ENCODE measurements around the gene PSAPL1. TPM values are rescaled to one million over a fixed set of nuclear protein-coding genes. Genes with fewer than 3 reads are reported as not detected.
A peak's percentile ranks its signal among the peaks of the same experiment; 100 is the strongest.

Gene PSAPL1, protein sequence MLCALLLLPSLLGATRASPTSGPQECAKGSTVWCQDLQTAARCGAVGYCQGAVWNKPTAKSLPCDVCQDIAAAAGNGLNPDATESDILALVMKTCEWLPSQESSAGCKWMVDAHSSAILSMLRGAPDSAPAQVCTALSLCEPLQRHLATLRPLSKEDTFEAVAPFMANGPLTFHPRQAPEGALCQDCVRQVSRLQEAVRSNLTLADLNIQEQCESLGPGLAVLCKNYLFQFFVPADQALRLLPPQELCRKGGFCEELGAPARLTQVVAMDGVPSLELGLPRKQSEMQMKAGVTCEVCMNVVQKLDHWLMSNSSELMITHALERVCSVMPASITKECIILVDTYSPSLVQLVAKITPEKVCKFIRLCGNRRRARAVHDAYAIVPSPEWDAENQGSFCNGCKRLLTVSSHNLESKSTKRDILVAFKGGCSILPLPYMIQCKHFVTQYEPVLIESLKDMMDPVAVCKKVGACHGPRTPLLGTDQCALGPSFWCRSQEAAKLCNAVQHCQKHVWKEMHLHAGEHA
- total RNA-seq (2014; rRNA removed; shearing (Covaris generic)) (not detected in 2 replicates), polyA plus RNA-seq (2016; fragmentation: Nextera tagmentation; extraction: Ambion mirVana) (not detected in 2 replicates)

DNA sequence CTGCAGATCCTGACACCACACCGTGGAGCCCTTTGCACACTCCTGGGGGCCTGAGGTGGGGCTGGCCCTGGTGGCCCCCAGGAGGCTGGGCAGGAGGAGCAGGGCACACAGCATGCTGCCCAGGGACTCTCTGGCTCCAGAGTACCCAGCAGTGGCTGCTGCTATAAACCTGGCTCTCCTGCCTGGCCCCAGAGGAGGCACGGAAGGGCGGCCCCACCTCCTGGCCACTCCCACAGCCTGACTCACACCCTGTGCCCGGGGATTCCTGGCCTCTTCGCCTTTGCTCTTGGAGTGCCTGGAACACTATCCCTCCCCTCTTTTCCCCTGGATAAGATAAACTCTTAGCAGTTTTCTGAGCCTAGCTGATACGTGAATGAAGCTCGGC lies at the start of gene PSAPL1:
PSAPL1 (minus strand) TSS at position 165 of the 385 bp plus-strand sequence; CDS start at position 114, 51 bp downstream.
- Histone ChIP-seq H3K4me2 (ENCODE audit: unreplicated experiment) (no peak within 1 kb of the TSS), H3K27me3 (replicated peaks; ENCODE audit: insufficient read depth) (peaks cover 10% of the 10 kb centered on the region), H3K27ac (no peak within 1 kb of the TSS)

DNA sequence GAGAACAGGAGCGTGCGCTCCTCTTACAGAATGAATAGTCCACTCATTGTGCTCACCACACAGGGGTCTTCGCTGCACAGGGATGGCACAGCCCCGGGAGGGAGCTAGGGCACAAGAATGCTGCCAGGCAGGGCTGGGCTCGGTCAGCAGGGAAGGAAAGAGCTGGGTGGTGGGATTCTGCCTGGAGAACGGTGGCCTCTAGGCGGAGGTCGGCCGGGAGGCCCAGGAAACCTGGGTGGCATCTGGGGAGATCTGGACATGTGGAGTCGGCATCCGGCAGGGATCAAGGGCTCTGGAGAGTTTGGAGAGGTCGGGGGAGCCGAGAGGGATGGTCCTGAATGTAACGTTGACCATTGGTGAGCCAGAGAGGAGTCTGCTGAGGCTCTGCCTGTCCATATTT lies 46.5 kb upstream of the PSAPL1 start:
- no peaks in the 10 kb centered on the region for H3K4me1 ChIP-seq (ENCODE audit: insufficient read depth)
- 52 to 63% methylated on average over 14 of the region's 14 CpGs for WGBS, 2 experiments (ENCODE audit: low coverage in 1 of 2, low lambda C conversion rate in 2 of 2, missing lambda C conversion rate in 2 of 2)
- no peak for TF ChIP-seq EZH2 (IDR thresholded peaks at IDR 0.05; ENCODE audit: insufficient read depth, poor library complexity, severe bottlenecking)
- no peak for TF ChIP-seq EZH2phosphoT487 (IDR thresholded peaks at IDR 0.05; ENCODE audit: insufficient read depth, low read depth)

More for the DNA sequence above, at the start of gene PSAPL1:
- 17 to 24% methylated on average over 7 of the region's 7 CpGs for whole genome bisulfite sequencing, 2 experiments (ENCODE audit: low coverage in 1 of 2, low lambda C conversion rate in 2 of 2, missing lambda C conversion rate in 2 of 2)
- Histone ChIP-seq H3K9me3 (ENCODE audit: low read depth) (no peaks in the 10 kb centered on the region), H3K9ac (no peak within 1 kb of the TSS), H3K9me2 (ENCODE audit: insufficient read depth) (no peaks in the 10 kb centered on the region), H3F3A (ENCODE audit: insufficient read depth) (no peaks in the 10 kb centered on the region), H2AFZ (no peak within 1 kb of the TSS), H3K36me3 (ENCODE audit: low read depth) (no peaks in the 10 kb centered on the region), H3K79me2 (ENCODE audit: insufficient read depth) (no peaks in the 10 kb centered on the region), H4K20me1 (ENCODE audit: insufficient read depth) (no peaks in the 10 kb centered on the region), H3K4me1 (ENCODE audit: insufficient read depth) (no peaks in the 10 kb centered on the region), H3K4me3 (no peak within 1 kb of the TSS)
- in situ Hi-C loops (cut with MboI): no loop called here
- TF ChIP-seq EZH2 (IDR thresholded peaks at IDR 0.05; ENCODE audit: insufficient read depth, poor library complexity, severe bottlenecking): no peak
- TF ChIP-seq EZH2phosphoT487 (IDR thresholded peaks at IDR 0.05; ENCODE audit: insufficient read depth, low read depth): no peak
- DNase-seq: peak; percentile 61

DNA sequence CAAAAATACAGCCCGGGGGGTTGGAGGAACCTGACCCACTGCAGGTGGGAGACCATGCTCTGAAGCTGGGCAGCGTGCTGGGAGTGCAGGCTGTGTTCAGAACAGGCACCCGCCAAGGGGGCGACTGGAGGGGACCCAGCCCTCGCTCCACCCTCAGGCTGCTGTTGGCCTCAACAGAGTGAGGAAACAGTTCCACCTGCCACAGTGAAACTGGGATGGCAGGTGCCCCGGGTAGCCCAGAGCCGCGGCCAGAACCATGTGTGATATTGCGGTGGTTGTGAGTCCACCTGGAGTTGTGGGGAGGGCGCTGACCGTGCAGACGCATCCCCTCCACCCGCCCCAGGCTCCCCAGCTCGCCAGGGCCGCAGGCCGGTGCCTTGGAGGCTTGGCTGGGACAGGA lies 45.7 kb upstream of the PSAPL1 start:
- no peaks in the 10 kb centered on the region for H3K79me2 ChIP-seq (ENCODE audit: insufficient read depth)
- H3K4me1 ChIP-seq (ENCODE audit: insufficient read depth): no peaks in the 10 kb centered on the region
- H3K27ac ChIP-seq: no peak overlapping the region
- no peaks in the 10 kb centered on the region for H3F3A ChIP-seq (ENCODE audit: insufficient read depth)
- H3K4me2 ChIP-seq (ENCODE audit: unreplicated experiment): no peak overlapping the region
- H2AFZ ChIP-seq: no peak overlapping the region
- WGBS, 2 experiments (ENCODE audit: low coverage in 1 of 2, low lambda C conversion rate in 2 of 2, missing lambda C conversion rate in 2 of 2): 58 to 62% methylated on average over 12 to 16 of the region's 16 CpGs
- no peaks in the 10 kb centered on the region for H4K20me1 ChIP-seq (ENCODE audit: insufficient read depth)
- H3K9me2 ChIP-seq (ENCODE audit: insufficient read depth): no peaks in the 10 kb centered on the region
- no peak overlapping the region for H3K4me3 ChIP-seq
- H3K36me3 ChIP-seq (ENCODE audit: low read depth): no peaks in the 10 kb centered on the region
- no peak for DNase-seq
- H3K9me3 ChIP-seq (ENCODE audit: low read depth): no peaks in the 10 kb centered on the region
- in situ Hi-C loops (cut with MboI): no loop called here
- no peak overlapping the region for H3K9ac ChIP-seq
- H3K27me3 ChIP-seq (replicated peaks; ENCODE audit: insufficient read depth): peaks cover 3% of the 10 kb centered on the region; the same call in 1 of the 2 replicates
- TF ChIP-seq EZH2 (IDR thresholded peaks at IDR 0.05; ENCODE audit: insufficient read depth, poor library complexity, severe bottlenecking) (no peak), EZH2phosphoT487 (IDR thresholded peaks at IDR 0.05; ENCODE audit: insufficient read depth, low read depth) (no peak)

More for the DNA sequence above, 46.5 kb upstream of the PSAPL1 start:
- no peak overlapping the region for H2AFZ ChIP-seq
- H3K9me2 ChIP-seq (ENCODE audit: insufficient read depth): no peaks in the 10 kb centered on the region
- no peaks in the 10 kb centered on the region for H3F3A ChIP-seq (ENCODE audit: insufficient read depth)
- H3K79me2 ChIP-seq (ENCODE audit: insufficient read depth): no peaks in the 10 kb centered on the region
- H3K9ac ChIP-seq: no peak overlapping the region
- H3K36me3 ChIP-seq (ENCODE audit: low read depth): no peaks in the 10 kb centered on the region
- DNase-seq: no peak
- no peak overlapping the region for H3K27ac ChIP-seq
- no peak overlapping the region for H3K4me2 ChIP-seq (ENCODE audit: unreplicated experiment)
- in situ Hi-C loops (cut with MboI): no loop called here
- no peaks in the 10 kb centered on the region for H3K9me3 ChIP-seq (ENCODE audit: low read depth)
- peaks cover 3% of the 10 kb centered on the region; the same call in 1 of the 2 replicates for H3K27me3 ChIP-seq (replicated peaks; ENCODE audit: insufficient read depth)
- H3K4me3 ChIP-seq: no peak overlapping the region
- no peaks in the 10 kb centered on the region for H4K20me1 ChIP-seq (ENCODE audit: insufficient read depth)

DNA sequence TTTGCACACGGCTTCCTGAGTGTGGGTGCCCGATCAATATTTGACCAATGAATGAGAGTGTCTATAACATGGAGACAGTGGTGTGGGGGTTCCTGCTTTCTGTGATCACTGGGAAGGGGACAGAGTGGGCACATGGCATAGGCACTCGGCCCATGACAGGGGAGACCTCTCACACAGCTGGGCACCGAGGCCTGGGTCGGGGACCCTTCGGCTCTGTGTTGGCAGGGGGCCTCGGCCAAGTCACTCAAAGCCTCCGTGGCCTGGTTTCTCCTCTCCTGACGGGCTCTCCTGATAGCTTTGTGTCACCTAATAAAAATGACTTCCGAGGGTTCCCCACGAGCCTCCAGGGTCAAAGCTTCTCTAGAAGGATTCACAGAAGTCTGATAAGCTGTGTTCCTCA lies 43.9 kb upstream of the PSAPL1 start:
- Histone ChIP-seq H3F3A (ENCODE audit: insufficient read depth) (no peaks in the 10 kb centered on the region), H2AFZ (no peak overlapping the region), H3K4me3 (no peak overlapping the region), H3K9me3 (ENCODE audit: low read depth) (no peaks in the 10 kb centered on the region), H3K4me1 (ENCODE audit: insufficient read depth) (no peaks in the 10 kb centered on the region), H3K27me3 (replicated peaks; ENCODE audit: insufficient read depth) (peaks cover 3% of the 10 kb centered on the region; the same call in 1 of the 2 replicates), H3K4me2 (ENCODE audit: unreplicated experiment) (no peak overlapping the region), H3K79me2 (ENCODE audit: insufficient read depth) (no peaks in the 10 kb centered on the region), H3K36me3 (ENCODE audit: low read depth) (no peaks in the 10 kb centered on the region), H3K9me2 (ENCODE audit: insufficient read depth) (no peaks in the 10 kb centered on the region), H3K9ac (no peak overlapping the region), H4K20me1 (ENCODE audit: insufficient read depth) (no peaks in the 10 kb centered on the region), H3K27ac (no peak overlapping the region)
- no peak for TF ChIP-seq EZH2phosphoT487 (IDR thresholded peaks at IDR 0.05; ENCODE audit: insufficient read depth, low read depth)
- TF ChIP-seq EZH2 (IDR thresholded peaks at IDR 0.05; ENCODE audit: insufficient read depth, poor library complexity, severe bottlenecking): no peak
- whole genome bisulfite sequencing, 2 experiments (ENCODE audit: low coverage in 1 of 2, low lambda C conversion rate in 2 of 2, missing lambda C conversion rate in 2 of 2): 39 to 44% methylated on average over 11 of the region's 11 CpGs
- in situ Hi-C loops (cut with MboI): no loop called here
- DNase-seq: no peak
